MV-4-11 (cell line): Measurements from ENCODE around the gene SLC26A6.

ENCODE experiments used
- DNase-seq: peaks from one replicate; lab custom pipeline; 2025; lab: John Stamatoyannopoulos, UW

SLC26A6 gene

GRCh38 chr3:48631516-48632448, 3.5 kb downstream of the SLC26A6 start:
- DNase-seq = no peak

GRCh38 chr3:48630833-48631232, 4.4 kb downstream of the SLC26A6 start:
- no peak for DNase-seq

- no peak for DNase-seq
Observed at GRCh38 chr3:48630407-48630806, 4.9 kb downstream of the SLC26A6 start.

GRCh38 chr3:48629894-48630293, 5.4 kb downstream of the SLC26A6 start:
- no peak for DNase-seq

GRCh38 chr3:48628277-48629017, 6.8 kb downstream of the SLC26A6 start:
- DNase-seq = no peak

GRCh38 chr3:48625600-48625999, 9.7 kb downstream of the SLC26A6 start:
- DNase-seq = no peak

- DNase-seq = no peak
Observed at GRCh38 chr3:48624767-48625166, 10.5 kb downstream of the SLC26A6 start.

GRCh38 chr3:48623851-48624547, 11.3 kb downstream of the SLC26A6 start:
- DNase-seq = no peak

- DNase-seq = no peak
Observed at GRCh38 chr3:48621461-48621869, 13.8 kb downstream of the SLC26A6 start, which contains the start of gene TMEM89. TSS of gene TMEM89 (minus strand) at chr3:48621769. CDS start at chr3:48621756, 13 bp downstream.

GRCh38 chr3:48619541-48620524, 15.4 kb downstream of the SLC26A6 start:
- no peak for DNase-seq

- DNase-seq = peak; percentile 32
Observed at GRCh38 chr3:48617559-48617958, 17.7 kb downstream of the SLC26A6 start.

GRCh38 chr3:48614044-48614443, 21.2 kb downstream of the SLC26A6 start:
- peak; percentile 90 for DNase-seq

- DNase-seq = no peak
Observed at GRCh38 chr3:48612309-48612708, 23.0 kb downstream of the SLC26A6 start.

- DNase-seq = peak; percentile 87
Observed at GRCh38 chr3:48609088-48610005, 25.9 kb downstream of the SLC26A6 start, which contains the start of gene UQCRC1. TSS of gene UQCRC1 (minus strand) at chr3:48609646. CDS start at chr3:48609620, 26 bp downstream.

- DNase-seq = no peak
Observed at GRCh38 chr3:48607519-48607918, 27.7 kb downstream of the SLC26A6 start.

GRCh38 chr3:48601622-48601994, 33.7 kb downstream of the SLC26A6 start:
- DNase-seq = no peak

- DNase-seq = no peak
Observed at GRCh38 chr3:48600711-48601621, 34.3 kb downstream of the SLC26A6 start.

GRCh38 chr3:48599509-48600285, 35.6 kb downstream of the SLC26A6 start:
- no peak for DNase-seq
